ENCODE results near the gene ATP5F1E. TPM values are rescaled to one million over a fixed set of nuclear protein-coding genes. Genes with fewer than 3 reads are reported as not detected.

ATP5F1E gene
- total and polyA plus RNA-seq, 2 of the 4 experiments (the other 2 are of a cell fraction): 3.8 to 34.5 TPM

GRCh38 chr20:59033093-59033492, 958 bp upstream of the ATP5F1E start:
- Histone ChIP-seq H2AFZ (replicated peaks; ENCODE audit: low read length, poor library complexity) (no peak overlapping the region), H3K27ac (ENCODE audit: insufficient read depth, low read length) (no peak overlapping the region)
- no CpG with 5 or more reads among the region's 1 CpG for WGBS, 2 experiments (ENCODE audit: extremely low coverage in 2 of 2, insufficient read length in 1 of 2)

More at GRCh38 chr20:59033093-59033492, 958 bp upstream of the ATP5F1E start:
- Histone ChIP-seq H3K4me3 (ENCODE audit: insufficient read depth, low read depth, low read length) (peak overlapping the region; percentile 86; the same call in 1 of the 2 replicates), H4K8ac (ENCODE audit: low read depth in 2 of 2, low read length in 2 of 2) (peak overlapping the region in 1 of 2 experiments; percentile 29; a peak in 1 of 4 replicates), H3K36me3 (ENCODE audit: control insufficient read depth, insufficient read depth, low read length) (peaks cover 22% of the 10 kb centered on the region), H2AK9ac (replicated peaks; ENCODE audit: low read depth, low read length, poor library complexity) (no peak overlapping the region), H3K4ac (ENCODE audit: low read depth, low read length) (no peak overlapping the region), H3K4me2 (ENCODE audit: low read depth, low read length) (peak overlapping the region; percentile 87), H2AK5ac (ENCODE audit: low read depth, low read length) (no peak overlapping the region), H3K79me1 (ENCODE audit: low read depth in 1 of 2, low read length in 2 of 2) (peaks cover 28 to 47% of the 10 kb centered on the region in 2 experiments), H2BK20ac (ENCODE audit: low read depth, low read length) (no peak overlapping the region), H3K56ac (ENCODE audit: extremely low read depth, insufficient read depth, low read length) (no peak overlapping the region; the same call in 1 of the 2 replicates), H4K5ac (ENCODE audit: low read depth, low read length) (no peak overlapping the region), H3K23ac (ENCODE audit: low read depth, low read length) (no peak overlapping the region), H4K91ac (ENCODE audit: insufficient read depth, low read depth, low read length) (no peak overlapping the region), H3K4me1 (ENCODE audit: control insufficient read depth, insufficient read depth, low read length) (peaks cover 6% of the 10 kb centered on the region), H3K9me1 (ENCODE audit: insufficient read depth, low read length) (peaks cover 7% of the 10 kb centered on the region), H2BK5ac (ENCODE audit: low read depth, low read length, poor library complexity, severe bottlenecking) (no peak overlapping the region), H4K20me1 (ENCODE audit: insufficient read depth, low read length) (peaks cover 22% of the 10 kb centered on the region; the same call in 1 of the 2 replicates), H3K9me3 (ENCODE audit: control insufficient read depth, insufficient read depth, low read length) (no peaks in the 10 kb centered on the region), H3K9ac (ENCODE audit: low read depth, low read length) (peak overlapping the region; percentile 87; the same call in 1 of the 2 replicates), H2BK15ac (ENCODE audit: low read depth, low read length) (no peak overlapping the region), H3K18ac (ENCODE audit: low read depth, low read length) (no peak overlapping the region), H3K14ac (replicated peaks; ENCODE audit: low read depth, low read length) (no peak overlapping the region), H3K27me3 (ENCODE audit: control insufficient read depth, insufficient read depth, low read length) (no peaks in the 10 kb centered on the region), H2BK120ac (ENCODE audit: low read depth, low read length) (no peak overlapping the region)
- ATAC-seq (ENCODE audit: low read depth) (no peak), DNase-seq (no peak)
- intact Hi-C loops (cut with micrococcal nuclease) (loop anchor here (5.0 kb wide), 2 partner anchors 141 to 161 kb away; no protein-coding TSS in a partner anchor), dilution Hi-C loops (cut with HindIII; ENCODE audit: low sequenced_read_pairs, unreplicated experiment) (no loop called here), in situ Hi-C loops (cut with MboI; ENCODE audit: low sequenced_read_pairs) (loop anchor here (25.0 kb wide), 3 partner anchors 796 to 1646 kb away; partner anchors contain the start of genes ANKRD60 and RBM38)
- ChIA-PET POLR2A (ENCODE audit: unreplicated experiment) (no interaction called here), CTCF (no interaction called here)
- TF ChIP-seq SMC3 (IDR thresholded peaks at IDR 0.05; ENCODE audit: low read depth, low read length) (no peak), RAD21 (IDR thresholded peaks at IDR 0.05; ENCODE audit: low read length) (no peak), FOS (IDR thresholded peaks at IDR 0.05; ENCODE audit: low read depth, low read length) (no peak), MXI1 (IDR thresholded peaks at IDR 0.05; ENCODE audit: borderline replicate concordance, low read depth, low read length) (no peak), POLR2A (IDR thresholded peaks at IDR 0.05; ENCODE audit: low read depth, low read length) (no peak)
- BruUV-seq (replicated peaks): no TSS peak
